T-helper 1 cell treated with Interleukin-12 subunit alpha and Interleukin-12 subunit beta and Interleukin-4 antibody, amounts not matched to agents 30 μg/mL and 1 μg/mL, for 36 hours (primary cell): ENCODE measurements around the gene LRRIQ4.
A peak's percentile ranks its signal among the peaks of the same experiment; 100 is the strongest.

Source experiments
- H3K27ac Mint-ChIP-seq: one replicate; pipeline ENCODE4 v1.8.0; 2021; ENCODE audit warnings: mild to moderate bottlenecking, mixed read lengths
- H3K27me3 Mint-ChIP-seq: one replicate; pipeline ENCODE4 v1.8.0; 2021; ENCODE audit warnings: low read depth, mixed read lengths
- H3K36me3 Mint-ChIP-seq: one replicate; pipeline ENCODE4 v1.8.0; 2021; ENCODE audit warnings: low read depth, mixed read lengths
- H3K4me1 Mint-ChIP-seq: one replicate; pipeline ENCODE4 v1.8.0; 2021; ENCODE audit warnings: low read depth, mixed read lengths
- H3K4me3 Mint-ChIP-seq: one replicate; pipeline ENCODE4 v1.8.0; 2021; ENCODE audit warnings: mild to moderate bottlenecking, moderate library complexity, mixed read lengths
- H3K9me3 Mint-ChIP-seq: one replicate; pipeline ENCODE4 v1.8.0; 2021; ENCODE audit warnings: mixed read lengths

Gene LRRIQ4

GRCh38 chr3:169812332-169813235, at the start of gene LRRIQ4, which contains the start of gene LRRC34:
TSS of gene LRRIQ4 (plus strand) at chr3:169812870. CDS start at chr3:169821922, 9,052 bp downstream.
TSS of gene LRRC34 (minus strand) at chr3:169812904. CDS start at chr3:169812548, 356 bp downstream.
- peak within 1 kb of the TSS; percentile 82 for H3K4me3 Mint-ChIP-seq
- H3K9me3 Mint-ChIP-seq, result peaks cover 28% of the 10 kb centered on the region
- peaks cover 12% of the 10 kb centered on the region for H3K27me3 Mint-ChIP-seq
- H3K27ac Mint-ChIP-seq, result peak within 1 kb of the TSS; percentile 80
- peaks cover 30% of the 10 kb centered on the region for H3K4me1 Mint-ChIP-seq
- no peaks in the 10 kb centered on the region for H3K36me3 Mint-ChIP-seq

GRCh38 chr3:169764312-169764881, 48.3 kb upstream of the LRRIQ4 start:
- peak overlapping the region; percentile 95 for H3K4me3 Mint-ChIP-seq
- no peaks in the 10 kb centered on the region for H3K9me3 Mint-ChIP-seq
- peaks cover 3% of the 10 kb centered on the region for H3K36me3 Mint-ChIP-seq
- H3K27ac Mint-ChIP-seq, result peak overlapping the region; percentile 97
- H3K27me3 Mint-ChIP-seq, result no peaks in the 10 kb centered on the region
- peaks cover 25% of the 10 kb centered on the region for H3K4me1 Mint-ChIP-seq

- peak within 1 kb of the TSS; percentile 97 for H3K27ac Mint-ChIP-seq
- H3K4me1 Mint-ChIP-seq, result peaks cover 25% of the 10 kb centered on the region
- H3K9me3 Mint-ChIP-seq, result no peaks in the 10 kb centered on the region
- peaks cover 3% of the 10 kb centered on the region for H3K36me3 Mint-ChIP-seq
- H3K4me3 Mint-ChIP-seq, result peak within 1 kb of the TSS; percentile 95
- no peaks in the 10 kb centered on the region for H3K27me3 Mint-ChIP-seq
Observed at GRCh38 chr3:169764882-169765612, 47.6 kb upstream of the LRRIQ4 start, which contains the start of gene TERC. TSS of gene TERC (minus strand) at chr3:169765060.

GRCh38 chr3:169769287-169770181, 43.1 kb upstream of the LRRIQ4 start, which contains the start of gene ACTRT3:
TSS of gene ACTRT3 (minus strand) at chr3:169769561. CDS start at chr3:169769520, 41 bp downstream.
- Mint-ChIP-seq H3K9me3 (no peaks in the 10 kb centered on the region), H3K36me3 (peaks cover 1% of the 10 kb centered on the region), H3K4me3 (peak within 1 kb of the TSS; percentile 83), H3K27ac (peak within 1 kb of the TSS; percentile 73), H3K27me3 (no peaks in the 10 kb centered on the region), H3K4me1 (peaks cover 28% of the 10 kb centered on the region)

- Mint-ChIP-seq H3K9me3 (no peaks in the 10 kb centered on the region), H3K36me3 (peaks cover 12% of the 10 kb centered on the region), H3K27me3 (no peaks in the 10 kb centered on the region), H3K4me3 (peak overlapping the region; percentile 96), H3K27ac (peak overlapping the region; percentile 99), H3K4me1 (peaks cover 34% of the 10 kb centered on the region)
Observed at GRCh38 chr3:169771497-169772304, 41.0 kb upstream of the LRRIQ4 start.

- H3K27ac Mint-ChIP-seq, result peak overlapping the region; percentile 99
- H3K4me3 Mint-ChIP-seq, result peak overlapping the region; percentile 96
- H3K27me3 Mint-ChIP-seq, result no peaks in the 10 kb centered on the region
- H3K4me1 Mint-ChIP-seq, result peaks cover 37% of the 10 kb centered on the region
- no peaks in the 10 kb centered on the region for H3K9me3 Mint-ChIP-seq
- peaks cover 18% of the 10 kb centered on the region for H3K36me3 Mint-ChIP-seq
Observed at GRCh38 chr3:169772305-169772896, 40.3 kb upstream of the LRRIQ4 start.

GRCh38 chr3:169772897-169773816, 39.5 kb upstream of the LRRIQ4 start, which contains the start of gene MYNN:
TSS of gene MYNN (plus strand) at chr3:169773396. CDS start at chr3:169774296, 900 bp downstream.
- Mint-ChIP-seq H3K27ac (peak within 1 kb of the TSS; percentile 99), H3K36me3 (peaks cover 21% of the 10 kb centered on the region), H3K4me1 (peaks cover 38% of the 10 kb centered on the region), H3K4me3 (peak within 1 kb of the TSS; percentile 96), H3K27me3 (no peaks in the 10 kb centered on the region), H3K9me3 (no peaks in the 10 kb centered on the region)

GRCh38 chr3:169774186-169774585, 38.5 kb upstream of the LRRIQ4 start:
- Mint-ChIP-seq H3K36me3 (peaks cover 29% of the 10 kb centered on the region), H3K4me1 (peaks cover 41% of the 10 kb centered on the region), H3K27ac (peak overlapping the region; percentile 99), H3K9me3 (no peaks in the 10 kb centered on the region), H3K4me3 (peak overlapping the region; percentile 96), H3K27me3 (no peaks in the 10 kb centered on the region)

GRCh38 chr3:169777822-169778221, 34.8 kb upstream of the LRRIQ4 start:
- H3K27ac Mint-ChIP-seq, result no peak overlapping the region

GRCh38 chr3:169780742-169781141, 31.9 kb upstream of the LRRIQ4 start:
- Mint-ChIP-seq H3K4me3 (peak overlapping the region; percentile 62), H3K27me3 (no peaks in the 10 kb centered on the region), H3K27ac (peak overlapping the region; percentile 46), H3K36me3 (peaks cover 51% of the 10 kb centered on the region), H3K9me3 (no peaks in the 10 kb centered on the region), H3K4me1 (peaks cover 43% of the 10 kb centered on the region)

More at GRCh38 chr3:169777822-169778221, 34.8 kb upstream of the LRRIQ4 start:
- Mint-ChIP-seq H3K36me3 (peaks cover 53% of the 10 kb centered on the region), H3K4me3 (no peak overlapping the region), H3K27me3 (no peaks in the 10 kb centered on the region), H3K4me1 (peaks cover 57% of the 10 kb centered on the region), H3K9me3 (no peaks in the 10 kb centered on the region)

GRCh38 chr3:169781209-169781855, 31.3 kb upstream of the LRRIQ4 start:
- Mint-ChIP-seq H3K27ac (no peak overlapping the region), H3K4me3 (peak overlapping the region; percentile 62), H3K36me3 (peaks cover 52% of the 10 kb centered on the region), H3K27me3 (no peaks in the 10 kb centered on the region), H3K4me1 (peaks cover 39% of the 10 kb centered on the region), H3K9me3 (no peaks in the 10 kb centered on the region)
